CD1c-positive myeloid dendritic cell (primary cell): ENCODE results near the gene IL22RA1.

ENCODE experiments used
- DNase-seq: peaks from one replicate; pipeline ENCODE4 v3.0.0-alpha.2; 2016; ENCODE audit errors: extremely low spot score

Gene IL22RA1

GRCh38 chr1:24111996-24112779 is 30.8 kb downstream of the IL22RA1 start, which contains the start of gene MYOM3:
MYOM3 (minus strand) TSS chr1:24112135; CDS start chr1:24108636, 3,499 bp downstream.
- peak; percentile 48 for DNase-seq

GRCh38 chr1:24111262-24111995 is 31.5 kb downstream of the IL22RA1 start:
- DNase-seq = no peak

- DNase-seq = no peak
Observed at GRCh38 chr1:24110642-24111261, 32.2 kb downstream of the IL22RA1 start.

GRCh38 chr1:24109686-24110475 is 33.1 kb downstream of the IL22RA1 start:
- DNase-seq = no peak

GRCh38 chr1:24109166-24109483 is 33.8 kb downstream of the IL22RA1 start:
- no peak for DNase-seq

- no peak for DNase-seq
Observed at GRCh38 chr1:24108334-24109165, 34.4 kb downstream of the IL22RA1 start.

GRCh38 chr1:24107462-24108138 is 35.3 kb downstream of the IL22RA1 start:
- DNase-seq = no peak

- DNase-seq = no peak
Observed at GRCh38 chr1:24105368-24106160, 37.4 kb downstream of the IL22RA1 start.

GRCh38 chr1:24104854-24105253 is 38.1 kb downstream of the IL22RA1 start:
- no peak for DNase-seq

GRCh38 chr1:24103879-24104278 is 39.1 kb downstream of the IL22RA1 start:
- DNase-seq = no peak

GRCh38 chr1:24103408-24103807 is 39.5 kb downstream of the IL22RA1 start:
- no peak for DNase-seq

GRCh38 chr1:24102961-24103360 is 40.0 kb downstream of the IL22RA1 start:
- no peak for DNase-seq

- DNase-seq = no peak
Observed at GRCh38 chr1:24101796-24102586, 40.9 kb downstream of the IL22RA1 start.

GRCh38 chr1:24100945-24101737 is 41.8 kb downstream of the IL22RA1 start:
- DNase-seq = no peak

GRCh38 chr1:24098943-24099638 is 43.8 kb downstream of the IL22RA1 start:
- no peak for DNase-seq

GRCh38 chr1:24098102-24098501 is 44.8 kb downstream of the IL22RA1 start:
- no peak for DNase-seq

- no peak for DNase-seq
Observed at GRCh38 chr1:24097663-24098062, 45.3 kb downstream of the IL22RA1 start.
